D721Med (cell line): ENCODE measurements around the gene TTC23.

Experiments used
- DNase-seq: peaks from one replicate; pipeline ENCODE4 v3.0.0; 2011; ENCODE audit warnings: low spot score; ENCODE audit not compliant: insufficient read length
- FAIRE-seq: peaks from 2 replicates; lab custom pipeline; 2011; peaks lifted over from hg19 to GRCh38; lab: Jason Lieb, UNC
- CTCF ChIP-seq: IDR thresholded peaks from 2 replicates; pipeline ENCODE4 v1.5.1; 2012; ENCODE audit warnings: mild to moderate bottlenecking, control low read depth; ENCODE audit not compliant: insufficient read depth; ENCODE audit errors: missing control alignments

The TTC23 gene

DNA sequence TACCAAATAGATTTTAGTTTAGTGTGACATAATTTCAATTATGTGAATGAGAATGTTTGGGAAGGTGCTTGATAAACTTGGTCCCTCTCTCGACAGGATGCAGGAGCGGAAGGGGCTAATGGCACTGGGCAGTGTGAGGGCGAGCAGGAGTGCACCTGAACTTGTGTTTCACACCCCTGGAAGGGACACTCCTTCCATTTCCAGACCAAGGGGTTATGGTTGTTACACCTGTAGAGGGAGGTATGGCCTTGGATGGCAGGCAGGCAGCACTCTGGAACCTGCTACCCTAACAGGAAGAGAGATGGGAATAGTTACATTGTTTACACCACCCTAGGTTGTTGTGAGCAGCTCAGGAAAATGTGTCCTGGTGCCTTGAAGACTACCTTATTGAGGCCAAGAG, 122.5 kb downstream of the TTC23 start:
- DNase-seq, result no peak
- FAIRE-seq, result no peak
- TF ChIP-seq CTCF, result no peak

DNA sequence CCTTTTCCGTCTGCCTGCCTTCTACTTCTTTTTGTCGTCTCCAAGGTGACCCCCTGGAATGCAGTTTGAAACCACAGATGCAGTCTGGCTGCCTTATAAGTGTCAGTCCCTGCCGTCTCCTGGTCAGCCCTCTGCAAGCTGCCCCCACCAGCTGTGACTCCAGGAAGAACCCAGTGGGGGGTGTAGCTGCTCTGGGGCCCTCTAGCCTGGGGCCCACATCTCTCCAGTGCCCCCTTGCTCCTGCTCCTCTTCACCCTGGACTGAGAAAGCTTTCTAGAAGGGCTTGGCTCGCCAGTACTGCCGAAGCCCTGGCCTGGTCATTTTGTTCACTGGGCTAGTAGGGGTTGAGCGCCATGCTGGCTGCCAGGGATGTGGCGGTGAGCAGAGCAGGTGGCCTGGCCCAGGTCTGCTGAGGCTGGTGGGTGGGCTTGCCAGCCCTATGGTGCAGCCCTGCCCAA, 123.2 kb downstream of the TTC23 start:
- no peak for TF ChIP-seq CTCF
- DNase-seq, result no peak
- FAIRE-seq, result no peak

DNA sequence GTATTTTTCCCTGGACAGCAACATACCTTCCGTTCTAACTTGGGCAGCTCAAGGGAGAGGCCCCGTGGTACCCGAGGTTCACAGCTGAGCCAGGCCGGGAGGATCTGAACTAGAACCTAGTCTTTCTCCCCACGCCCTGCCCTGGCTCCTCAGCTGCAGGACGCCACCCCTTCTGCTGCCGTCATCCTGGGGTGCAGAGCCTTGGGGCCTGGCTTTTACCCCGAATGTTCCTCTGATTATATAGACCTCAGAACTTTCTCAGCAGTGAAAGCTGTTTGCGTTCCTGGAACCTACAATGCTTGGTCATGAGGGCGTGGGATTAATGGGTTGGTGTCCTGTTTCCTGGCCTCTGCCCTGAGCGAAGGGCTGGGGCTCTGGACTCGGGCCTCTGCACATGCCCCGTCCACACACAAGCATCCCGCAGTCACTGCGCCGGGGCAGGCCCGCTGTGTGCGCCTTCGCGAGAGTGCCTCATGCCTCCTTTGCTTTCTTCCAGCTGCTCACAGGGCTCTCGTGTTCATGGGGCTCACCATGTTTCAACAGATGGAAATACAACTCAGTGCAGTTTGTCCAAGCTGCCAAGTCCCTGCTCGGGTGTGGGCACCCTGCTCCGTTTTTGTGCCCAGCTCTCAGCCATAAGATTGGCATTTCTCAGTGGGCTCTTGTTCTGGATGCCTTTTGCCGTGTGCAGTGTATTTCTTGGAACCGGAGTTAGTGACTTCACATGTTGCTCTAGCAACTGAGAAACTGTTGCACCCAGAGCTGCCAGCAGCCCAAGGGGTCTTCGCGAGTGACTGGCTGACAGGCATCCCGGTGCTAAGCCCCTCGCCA, 124.1 kb downstream of the TTC23 start:
- DNase-seq (no peak), FAIRE-seq (no peak)
- no peak for TF ChIP-seq CTCF

DNA sequence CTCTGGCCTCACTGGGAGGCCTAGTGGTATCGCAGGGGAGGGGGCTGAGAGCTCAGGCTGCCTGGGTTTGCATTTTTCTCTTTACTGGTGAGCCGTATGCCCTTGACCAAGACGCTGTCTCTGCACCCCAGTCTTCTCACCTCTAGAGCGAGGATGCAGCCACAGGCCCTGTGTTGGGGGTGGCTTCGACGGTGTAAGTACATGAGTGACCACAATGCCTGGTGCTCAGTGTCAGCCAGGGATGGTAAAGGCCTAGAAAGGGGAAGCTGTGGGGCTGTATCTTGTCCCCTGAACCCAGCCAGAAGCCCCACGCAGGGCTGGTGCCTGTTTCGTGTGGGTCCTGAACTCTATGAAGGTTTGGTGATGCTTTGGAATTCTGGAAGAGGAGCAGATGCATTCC, 124.7 kb downstream of the TTC23 start:
- TF ChIP-seq CTCF, result no peak
- DNase-seq, result no peak
- FAIRE-seq, result no peak

- DNase-seq, result no peak
- FAIRE-seq, result no peak
- TF ChIP-seq CTCF, result no peak
Observed at GRCh38 chr15:99123713-99124451, 125.5 kb downstream of the TTC23 start.

GRCh38 chr15:99122831-99123712, 126.3 kb downstream of the TTC23 start:
- no peak for TF ChIP-seq CTCF
- FAIRE-seq, result no peak
- no peak for DNase-seq
